ENCODE results near the gene COL17A1.

Gene COL17A1

DNA sequence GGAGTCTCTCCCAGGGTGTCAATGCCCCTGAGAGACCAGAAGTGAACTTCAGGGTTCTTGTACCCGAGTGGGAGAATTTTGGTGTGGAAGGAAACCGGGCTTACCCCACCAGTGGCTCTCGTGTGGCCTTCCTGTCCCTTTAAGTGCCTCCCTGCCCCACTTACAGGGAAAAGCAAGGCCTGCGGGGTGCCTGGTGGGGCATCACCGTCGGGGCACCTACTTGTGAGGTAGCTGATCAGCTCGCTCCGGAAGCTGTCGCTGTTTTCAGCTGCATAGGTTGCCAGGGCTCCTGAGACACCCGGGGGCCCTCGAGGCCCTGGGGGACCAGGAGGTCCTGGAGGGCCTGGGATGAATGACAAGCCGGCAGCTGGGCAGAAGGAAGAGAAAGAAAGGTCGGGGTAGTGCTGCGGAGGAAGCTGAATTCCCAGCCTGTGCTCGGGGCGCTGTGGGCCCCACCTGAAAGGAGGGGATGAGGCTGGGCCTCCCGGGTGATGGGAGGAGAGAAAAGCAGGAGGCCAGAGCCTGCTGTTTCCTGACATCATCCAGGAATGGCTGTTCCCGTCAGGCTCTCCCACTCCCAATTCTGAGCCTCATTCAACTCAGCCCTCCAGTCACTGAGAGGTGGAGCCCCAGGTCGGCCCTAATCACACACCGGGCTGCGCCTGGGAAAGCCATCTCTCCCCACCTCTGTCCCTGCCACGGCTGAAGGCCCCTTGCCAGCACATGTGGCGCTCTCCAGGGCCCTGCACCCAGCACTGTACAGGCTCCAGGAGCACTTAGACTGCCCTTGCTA lies 51.1 kb downstream of the COL17A1 start:
- no peak for DNase-seq (ENCODE audit: low spot score)
- H3K27me3 ChIP-seq (ENCODE audit: insufficient read depth, poor library complexity, severe bottlenecking), result no peaks in the 10 kb centered on the region
- TF ChIP-seq, protein P1, sequence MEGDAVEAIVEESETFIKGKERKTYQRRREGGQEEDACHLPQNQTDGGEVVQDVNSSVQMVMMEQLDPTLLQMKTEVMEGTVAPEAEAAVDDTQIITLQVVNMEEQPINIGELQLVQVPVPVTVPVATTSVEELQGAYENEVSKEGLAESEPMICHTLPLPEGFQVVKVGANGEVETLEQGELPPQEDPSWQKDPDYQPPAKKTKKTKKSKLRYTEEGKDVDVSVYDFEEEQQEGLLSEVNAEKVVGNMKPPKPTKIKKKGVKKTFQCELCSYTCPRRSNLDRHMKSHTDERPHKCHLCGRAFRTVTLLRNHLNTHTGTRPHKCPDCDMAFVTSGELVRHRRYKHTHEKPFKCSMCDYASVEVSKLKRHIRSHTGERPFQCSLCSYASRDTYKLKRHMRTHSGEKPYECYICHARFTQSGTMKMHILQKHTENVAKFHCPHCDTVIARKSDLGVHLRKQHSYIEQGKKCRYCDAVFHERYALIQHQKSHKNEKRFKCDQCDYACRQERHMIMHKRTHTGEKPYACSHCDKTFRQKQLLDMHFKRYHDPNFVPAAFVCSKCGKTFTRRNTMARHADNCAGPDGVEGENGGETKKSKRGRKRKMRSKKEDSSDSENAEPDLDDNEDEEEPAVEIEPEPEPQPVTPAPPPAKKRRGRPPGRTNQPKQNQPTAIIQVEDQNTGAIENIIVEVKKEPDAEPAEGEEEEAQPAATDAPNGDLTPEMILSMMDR (IDR thresholded peaks at IDR 0.05; ENCODE audit: poor library complexity, severe bottlenecking), result no peak
- no peak for ATAC-seq (ENCODE audit: low read depth)
- no peak overlapping the region for H3K4me3 ChIP-seq (ENCODE audit: severe bottlenecking)
- no peaks in the 10 kb centered on the region for H3K9me3 ChIP-seq (ENCODE audit: severe bottlenecking)
- H3K36me3 ChIP-seq (ENCODE audit: low read depth), result peaks cover 93% of the 10 kb centered on the region
- H3K27ac ChIP-seq (ENCODE audit: poor library complexity, severe bottlenecking), result no peak overlapping the region
- H3K4me1 ChIP-seq (ENCODE audit: insufficient read depth, poor library complexity, severe bottlenecking), result no peaks in the 10 kb centered on the region

DNA sequence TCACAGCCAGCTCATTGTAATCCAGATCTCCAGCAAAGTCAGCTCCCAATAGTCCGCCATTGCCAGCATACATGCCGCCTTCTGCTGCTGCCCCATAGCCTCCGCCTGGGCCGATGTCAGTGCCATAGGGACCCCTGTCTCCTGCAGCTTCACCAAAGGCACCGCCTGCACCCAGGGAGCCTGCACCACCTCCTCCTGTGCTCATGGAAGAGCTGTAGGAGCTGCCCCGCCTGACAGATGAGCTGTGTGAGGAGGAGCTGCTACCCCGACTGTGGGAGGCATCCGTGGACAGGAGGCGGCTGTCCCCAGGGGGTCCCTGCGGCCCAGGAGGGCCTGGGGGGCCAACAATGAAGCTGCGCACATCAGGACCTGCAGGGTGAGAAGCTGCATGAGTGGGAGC lies 51.7 kb downstream of the COL17A1 start:
- H3K27me3 ChIP-seq (ENCODE audit: insufficient read depth, poor library complexity, severe bottlenecking), result no peaks in the 10 kb centered on the region
- no peaks in the 10 kb centered on the region for H3K4me1 ChIP-seq (ENCODE audit: insufficient read depth, poor library complexity, severe bottlenecking)
- TF ChIP-seq, protein P1 (IDR thresholded peaks at IDR 0.05; ENCODE audit: poor library complexity, severe bottlenecking), result no peak
- H3K36me3 ChIP-seq (ENCODE audit: low read depth), result peaks cover 93% of the 10 kb centered on the region
- H3K4me3 ChIP-seq (ENCODE audit: severe bottlenecking), result no peak overlapping the region
- no peak overlapping the region for H3K27ac ChIP-seq (ENCODE audit: poor library complexity, severe bottlenecking)
- ATAC-seq (ENCODE audit: low read depth), result no peak
- DNase-seq (ENCODE audit: low spot score), result peak; percentile 56
- no peaks in the 10 kb centered on the region for H3K9me3 ChIP-seq (ENCODE audit: severe bottlenecking)

DNA sequence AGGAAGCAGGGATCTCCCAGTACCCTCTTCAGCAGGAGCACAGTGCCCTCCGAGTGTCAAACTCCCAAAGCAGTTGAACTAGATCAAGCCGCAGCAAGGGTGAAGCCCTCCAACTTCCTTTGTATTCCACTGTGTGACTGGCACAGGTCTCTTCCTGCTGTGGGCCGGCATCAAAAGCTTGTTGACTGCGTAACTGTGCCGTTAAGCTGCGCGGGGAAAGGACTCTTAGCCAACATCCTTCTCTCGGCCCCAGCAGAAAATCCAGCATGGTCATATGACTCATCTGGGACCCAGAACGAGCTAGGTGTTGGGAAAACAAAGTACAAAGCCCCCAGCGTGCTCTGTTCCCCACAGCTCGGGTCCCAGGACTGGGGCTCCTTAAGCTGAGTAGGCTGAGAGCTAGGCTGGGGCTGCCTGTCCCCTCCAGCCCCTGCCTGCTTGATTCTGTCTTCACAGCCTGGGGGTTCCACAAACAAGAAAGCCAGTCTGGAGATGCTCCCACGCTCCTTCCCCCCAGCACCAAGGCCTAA lies 52.2 kb downstream of the COL17A1 start:
- no peaks in the 10 kb centered on the region for H3K27me3 ChIP-seq (ENCODE audit: insufficient read depth, poor library complexity, severe bottlenecking)
- no peaks in the 10 kb centered on the region for H3K9me3 ChIP-seq (ENCODE audit: severe bottlenecking)
- H3K36me3 ChIP-seq (ENCODE audit: low read depth), result peaks cover 93% of the 10 kb centered on the region
- no peak overlapping the region for H3K4me3 ChIP-seq (ENCODE audit: severe bottlenecking)
- TF ChIP-seq, protein P1 (IDR thresholded peaks at IDR 0.05; ENCODE audit: poor library complexity, severe bottlenecking), result no peak
- no peak for DNase-seq (ENCODE audit: low spot score)
- H3K4me1 ChIP-seq (ENCODE audit: insufficient read depth, poor library complexity, severe bottlenecking), result no peaks in the 10 kb centered on the region
- ATAC-seq (ENCODE audit: low read depth), result no peak
- no peak overlapping the region for H3K27ac ChIP-seq (ENCODE audit: poor library complexity, severe bottlenecking)

DNA sequence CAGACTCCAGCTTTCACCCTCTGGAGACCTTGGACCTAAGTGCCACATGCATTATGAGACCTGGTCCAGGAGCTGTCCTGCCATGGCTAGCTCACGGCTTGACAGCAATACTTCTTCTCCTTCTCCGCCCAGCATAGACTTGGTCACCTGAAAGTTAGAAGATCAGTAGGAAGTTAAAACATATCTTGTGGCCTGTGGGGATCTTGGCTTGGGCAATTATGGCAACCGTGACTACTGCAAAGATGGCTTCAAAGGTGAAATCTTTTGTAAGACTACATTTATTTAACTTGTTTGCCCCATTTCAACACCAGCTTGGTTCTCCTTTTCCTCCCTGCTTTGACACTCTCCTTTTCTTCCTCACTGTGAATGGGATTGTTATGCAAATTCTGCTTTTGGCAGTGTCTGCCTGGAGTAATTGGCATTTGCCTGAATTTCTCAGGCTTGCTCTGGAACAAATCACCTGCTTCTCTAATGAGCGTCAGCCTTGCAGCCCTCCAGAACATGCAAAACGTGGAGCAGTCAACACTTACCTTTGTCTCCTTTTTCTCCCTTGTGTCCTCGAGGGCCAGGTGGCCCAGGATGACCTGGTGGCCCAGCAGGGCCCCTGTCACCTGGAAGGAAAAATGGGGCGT lies 53.4 kb downstream of the COL17A1 start:
- TF ChIP-seq, protein P1 (IDR thresholded peaks at IDR 0.05; ENCODE audit: poor library complexity, severe bottlenecking), result no peak
- ATAC-seq (ENCODE audit: low read depth), result no peak
- H3K4me1 ChIP-seq (ENCODE audit: insufficient read depth, poor library complexity, severe bottlenecking), result no peaks in the 10 kb centered on the region
- no peak for DNase-seq (ENCODE audit: low spot score)
- H3K27me3 ChIP-seq (ENCODE audit: insufficient read depth, poor library complexity, severe bottlenecking), result no peaks in the 10 kb centered on the region
- H3K27ac ChIP-seq (ENCODE audit: poor library complexity, severe bottlenecking), result no peak overlapping the region
- no peaks in the 10 kb centered on the region for H3K9me3 ChIP-seq (ENCODE audit: severe bottlenecking)
- H3K4me3 ChIP-seq (ENCODE audit: severe bottlenecking), result no peak overlapping the region
- peaks cover 89% of the 10 kb centered on the region for H3K36me3 ChIP-seq (ENCODE audit: low read depth)

Data from RWPE2 (cell line).